RCC 7860 (cell line): ENCODE results near the gene EMC1.
"Not testable (repeated sequence)": the region's sequence is repeated elsewhere in the genome, so short reads cannot be mapped to it uniquely, and the experiment has no call there.

Source experiments
- DNase-seq: peaks from one replicate; pipeline ENCODE4 v3.0.0-alpha.2; 2015; ENCODE audit warnings: low spot score
- FAIRE-seq: peaks from 2 replicates; lab custom pipeline; 2012; peaks lifted over from hg19 to GRCh38; lab: Jason Lieb, UNC

The EMC1 gene

GRCh38 chr1:19197845-19198244, 53.5 kb downstream of the EMC1 start:
- DNase-seq (no peak), FAIRE-seq (no peak)

GRCh38 chr1:19196331-19196730, 55.0 kb downstream of the EMC1 start:
- FAIRE-seq (no peak), DNase-seq (no peak)

- DNase-seq (no peak), FAIRE-seq (no peak)
Measured at GRCh38 chr1:19193004-19193403, 58.3 kb downstream of the EMC1 start.

DNA sequence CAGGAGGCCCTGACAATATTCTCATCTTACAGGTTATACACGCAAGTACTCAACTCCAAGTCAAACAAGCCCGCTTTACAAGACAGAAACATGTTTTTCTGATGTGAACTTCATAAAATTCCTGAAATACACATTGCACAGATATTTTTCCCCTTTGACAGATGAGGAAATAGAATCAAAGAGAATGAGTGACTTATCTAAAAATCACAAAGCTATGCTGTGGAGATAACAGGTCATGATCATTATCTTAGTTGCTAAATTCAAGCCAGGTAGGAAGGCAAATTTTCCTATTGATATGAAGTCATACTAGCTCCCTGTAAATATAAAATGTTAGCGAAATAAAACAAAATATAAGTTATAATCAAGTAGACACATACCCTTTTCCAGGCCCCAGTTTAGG, 59.5 kb downstream of the EMC1 start:
- DNase-seq (no peak), FAIRE-seq (no peak)

DNA sequence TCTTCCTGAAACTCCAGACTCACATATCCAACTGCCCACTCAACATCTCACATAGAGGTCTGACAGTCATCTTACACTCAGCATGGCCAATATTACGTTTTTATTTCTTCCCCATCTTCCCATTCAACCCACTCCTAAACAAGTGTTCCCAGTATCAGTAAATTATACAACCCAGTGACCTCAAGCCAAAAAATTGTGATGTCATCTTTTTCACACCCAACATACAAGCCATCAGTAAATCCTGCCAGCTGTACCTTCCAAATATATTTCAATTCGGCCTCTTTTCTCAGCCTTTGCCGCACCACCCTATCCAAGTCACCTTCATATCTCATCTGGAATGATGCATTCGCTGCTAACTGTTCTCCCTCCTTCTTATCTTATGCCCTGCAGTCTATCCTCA, 60.9 kb downstream of the EMC1 start:
- FAIRE-seq (no peak), DNase-seq (no peak)

- DNase-seq = no peak
- no peak for FAIRE-seq
Measured at GRCh38 chr1:19189270-19189669, 62.1 kb downstream of the EMC1 start.

- FAIRE-seq = no peak
Measured at GRCh38 chr1:19187852-19188251, 63.5 kb downstream of the EMC1 start.

GRCh38 chr1:19186001-19186400, 65.3 kb downstream of the EMC1 start:
- DNase-seq = no peak

More at GRCh38 chr1:19187852-19188251, 63.5 kb downstream of the EMC1 start:
- no peak for DNase-seq

DNA sequence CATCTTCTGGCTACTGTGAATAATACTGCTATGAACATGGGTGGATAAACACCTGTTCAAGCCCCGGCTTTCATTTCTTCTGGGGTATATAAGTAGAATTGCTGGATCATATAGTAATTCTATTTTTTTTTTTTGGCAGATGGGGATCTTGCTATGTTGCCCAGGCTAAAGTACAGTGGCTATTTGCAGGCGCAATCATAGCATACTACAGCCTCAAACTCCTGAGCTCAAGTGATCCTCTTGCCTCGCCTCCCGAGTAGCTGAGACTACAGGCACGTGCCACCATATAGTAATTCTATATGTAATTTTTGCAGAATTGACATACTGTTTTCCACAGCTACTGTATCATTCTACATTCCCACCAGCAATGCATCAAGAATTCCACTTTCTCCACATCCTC, 69.1 kb downstream of the EMC1 start:
- FAIRE-seq (no peak), DNase-seq (no peak)

More at GRCh38 chr1:19186001-19186400, 65.3 kb downstream of the EMC1 start:
- no peak for FAIRE-seq

- FAIRE-seq, DNase-seq: not testable (repeated sequence)
Measured at GRCh38 chr1:19180265-19180657, 71.1 kb downstream of the EMC1 start.

- FAIRE-seq (no peak), DNase-seq (no peak)
Measured at GRCh38 chr1:19179597-19180264, 71.6 kb downstream of the EMC1 start.

DNA sequence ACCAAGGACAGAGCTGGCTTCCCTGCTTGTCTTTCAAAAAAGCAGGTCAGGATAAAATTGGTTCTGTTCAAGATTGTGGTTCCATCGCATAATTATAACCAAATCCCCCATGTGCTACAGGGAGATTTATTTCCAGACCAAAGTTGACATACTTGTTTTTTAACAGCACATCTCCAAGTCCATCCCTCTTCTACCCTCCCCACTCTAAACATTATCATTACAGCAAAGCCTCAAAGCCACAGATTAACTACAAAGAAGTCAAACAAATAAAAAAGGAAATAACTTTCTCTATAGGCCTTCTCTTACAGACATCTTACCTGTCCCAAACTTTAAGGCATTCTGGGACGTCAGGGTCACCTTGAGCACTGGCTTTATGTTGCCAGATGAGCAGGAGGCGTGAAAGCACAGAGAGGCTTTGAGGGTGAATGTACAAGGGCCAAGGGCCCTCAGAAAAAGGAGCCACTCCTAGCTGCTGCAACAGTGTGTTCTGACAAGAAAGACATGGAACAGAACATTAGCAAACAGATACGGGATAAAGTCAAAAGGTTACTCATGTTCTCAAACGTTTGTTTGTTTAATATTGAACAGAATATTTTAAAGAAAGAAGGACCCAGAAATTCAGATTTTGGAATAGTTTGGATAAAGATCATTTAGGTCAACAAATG, 72.5 kb downstream of the EMC1 start:
- DNase-seq = no peak
- FAIRE-seq = no peak

- DNase-seq (no peak), FAIRE-seq (no peak)
Measured at GRCh38 chr1:19177811-19178210, 73.5 kb downstream of the EMC1 start.

DNA sequence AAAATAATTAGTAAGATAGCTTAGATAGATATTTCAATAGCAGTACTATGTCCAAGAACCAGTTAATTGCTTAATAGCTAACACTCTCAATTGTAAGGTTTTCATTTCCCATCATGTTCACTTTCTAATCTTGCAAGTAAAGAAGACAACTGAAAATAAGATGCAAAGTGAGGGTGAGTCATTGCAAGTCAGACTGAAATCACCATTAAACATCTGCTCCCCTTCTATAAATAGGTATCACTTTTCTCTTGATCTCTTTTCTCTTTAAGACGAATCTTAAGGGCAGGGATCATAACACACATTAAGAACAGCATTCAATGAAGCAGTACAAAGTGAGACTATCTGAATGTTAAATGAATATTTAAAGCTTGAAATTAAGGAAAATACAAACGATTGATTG, 81.7 kb downstream of the EMC1 start:
- FAIRE-seq = no peak
- no peak for DNase-seq

DNA sequence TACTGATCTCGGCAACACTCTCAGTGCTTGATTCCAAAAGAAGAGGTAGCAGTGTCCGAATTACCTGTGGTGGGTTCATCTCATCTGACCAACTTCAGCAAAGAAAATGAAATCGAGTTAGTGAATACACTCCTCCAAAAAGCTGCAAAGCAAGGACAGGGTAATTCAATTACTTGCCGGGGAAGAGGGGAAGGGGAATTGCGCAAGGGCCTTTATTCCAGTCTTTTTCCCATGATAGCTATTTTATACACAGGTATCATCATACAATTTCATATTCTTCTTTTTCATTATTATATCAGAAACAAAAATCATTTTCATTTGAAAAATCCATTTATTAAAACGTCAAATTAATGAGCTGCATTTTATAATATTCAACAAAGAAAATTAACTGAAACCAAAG, 84.2 kb downstream of the EMC1 start:
- no peak for FAIRE-seq

GRCh38 chr1:19166066-19166465, 85.3 kb downstream of the EMC1 start:
- FAIRE-seq (no peak), DNase-seq (no peak)

More for the DNA sequence above, 84.2 kb downstream of the EMC1 start:
- DNase-seq = no peak
